CD4-positive, CD25-positive, alpha-beta regulatory T cell (primary cell): Measurements from ENCODE around the gene SUSD4. TPM values are rescaled to one million over a fixed set of nuclear protein-coding genes. Genes with fewer than 3 reads are reported as not detected.

Experiments used
- ATAC-seq, 2 donors: fragments of 150-1000 bp; cut with Tn5 transposase; one replicate each; pipeline ENCODE4 v1.10.0; 2021; ENCODE audit warnings: low read depth in 2 of 2, moderate number of reproducible peaks in 2 of 2, moderate library complexity in 1 of 2
- DNase-seq, 3 donors: peaks; one replicate each; pipeline versions ENCODE4 v3.0.0 to v3.0.0-alpha.2; 2012 to 2022; ENCODE audit warnings: mixed read lengths in 1 of 3
- H3K27ac ChIP-seq: one replicate; pipeline ENCODE4 v1.7.0; 2013; ENCODE audit warnings: mild to moderate bottlenecking, low read length; ENCODE audit not compliant: insufficient read depth, poor library complexity, severe bottlenecking
- H3K27me3 ChIP-seq: one replicate; pipeline ENCODE4 v1.7.0; 2013; ENCODE audit warnings: low read length; ENCODE audit not compliant: control insufficient read depth, insufficient read depth
- H3K36me3 ChIP-seq: one replicate; pipeline ENCODE4 v1.7.0; 2013; ENCODE audit warnings: mild to moderate bottlenecking, low read length, moderate library complexity; ENCODE audit not compliant: control insufficient read depth, insufficient read depth
- H3K4me1 ChIP-seq: 2 replicates; pipeline ENCODE4 v1.7.0; 2013; ENCODE audit warnings: mild to moderate bottlenecking, low read length; ENCODE audit not compliant: insufficient read depth, control insufficient read depth, poor library complexity, severe bottlenecking
- H3K4me3 ChIP-seq: one replicate; pipeline ENCODE4 v1.7.0; 2013; ENCODE audit warnings: low read depth, mild to moderate bottlenecking, low read length, moderate library complexity
- H3K9me3 ChIP-seq, 2 experiments: 1 replicate in 1 of 2; 2 replicates in 1 of 2; pipeline ENCODE4 v1.7.0; 2013; ENCODE audit warnings: low read length in 2 of 2, mild to moderate bottlenecking in 1 of 2, moderate library complexity in 1 of 2; ENCODE audit not compliant: control insufficient read depth in 2 of 2
- H3K27ac Mint-ChIP-seq, 3 donors: one replicate each; pipeline ENCODE4 v1.8.0; 2020 to 2022; ENCODE audit warnings: mild to moderate bottlenecking in 3 of 3, mixed read lengths in 3 of 3, moderate library complexity in 2 of 3
- H3K27me3 Mint-ChIP-seq: one replicate; pipeline ENCODE4 v1.8.0; 2022; ENCODE audit warnings: mild to moderate bottlenecking, mixed read lengths
- H3K36me3 Mint-ChIP-seq: one replicate; pipeline ENCODE4 v1.8.0; 2020; ENCODE audit warnings: mixed read lengths
- H3K4me1 Mint-ChIP-seq, 4 donors: one replicate each; pipeline ENCODE4 v1.8.0; 2020 to 2022; ENCODE audit warnings: mixed read lengths in 4 of 4, mild to moderate bottlenecking in 1 of 4
- H3K4me3 Mint-ChIP-seq, 4 donors: one replicate each; pipeline ENCODE4 v1.8.0; 2020 to 2022; ENCODE audit warnings: mild to moderate bottlenecking in 4 of 4, mixed read lengths in 4 of 4, moderate library complexity in 3 of 4
- H3K9me3 Mint-ChIP-seq, 7 donors: one replicate each; pipeline ENCODE4 v1.8.0; 2020 to 2022; ENCODE audit warnings: mixed read lengths in 7 of 7, mild to moderate bottlenecking in 3 of 7, moderate library complexity in 2 of 7
- polyA plus RNA-seq, 4 donors: library from polyadenylated mRNA; unstranded; fragments of 300-500 nt; fragmentation: Illumina TruSeq; gene quantifications; one replicate each; pipeline ENCODE4 v1.2.3, GENCODE V29; 2021
- total RNA-seq: library from RNA; stranded (reverse); gene quantifications from one replicate; pipeline ENCODE4 v1.2.3, GENCODE V29; 2022

Gene SUSD4
- total and polyA plus RNA-seq, 5 donors from 2014 or later, result 2.4 to 6.5 (median 5.0) TPM

DNA sequence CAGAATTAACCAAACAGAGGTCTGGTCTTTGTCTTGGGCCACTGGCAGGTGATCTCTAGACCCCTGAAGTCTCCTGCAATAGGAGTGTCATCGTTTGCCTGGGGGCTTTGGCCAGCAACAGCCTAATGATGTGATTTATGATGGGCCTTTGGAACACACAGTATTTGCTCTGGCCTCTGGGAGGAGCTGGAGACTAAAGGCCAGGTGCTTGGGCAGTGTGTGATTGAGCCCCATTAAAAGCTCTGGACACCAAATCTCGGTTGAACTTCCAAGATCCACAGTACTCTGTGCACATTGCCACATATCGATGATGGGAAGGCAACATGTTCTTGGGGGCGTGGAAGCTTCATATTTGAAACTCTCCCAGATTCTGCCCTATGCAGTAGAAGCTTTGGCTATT lies 188.9 kb downstream of the SUSD4 start:
- no peaks in the 10 kb centered on the region for H3K27me3 ChIP-seq
- H3K27ac ChIP-seq, result no peak overlapping the region
- H3K27ac Mint-ChIP-seq, result no peak overlapping the region
- H3K36me3 Mint-ChIP-seq, result no peaks in the 10 kb centered on the region
- peaks cover 0 to 13% (median 5%) of the 10 kb centered on the region in 4 donors for H3K4me1 Mint-ChIP-seq
- peaks cover 14% of the 10 kb centered on the region for H3K27me3 Mint-ChIP-seq
- DNase-seq, result no peak
- peaks cover 0 to 3% (median 0%) of the 10 kb centered on the region in 7 donors for H3K9me3 Mint-ChIP-seq
- no peaks in the 10 kb centered on the region for H3K4me1 ChIP-seq
- H3K4me3 Mint-ChIP-seq, result no peak overlapping the region
- no peak for ATAC-seq
- no peak overlapping the region for H3K4me3 ChIP-seq
- no peaks in the 10 kb centered on the region for H3K36me3 ChIP-seq
- no peaks in the 10 kb centered on the region for H3K9me3 ChIP-seq

Other genes with a start within 250 kb of the SUSD4 start
- gene TLR5, start 220.9 kb downstream of the SUSD4 start, total RNA-seq, result 0.84 TPM
- 1 to 10 TPM; 4.7 to 9.5 (median 6.2) TPM for gene TLR5, start 220.9 kb downstream of the SUSD4 start, polyA plus RNA-seq
- gene CCDC185, start 29.2 kb upstream of the SUSD4 start, total RNA-seq, result not detected
- gene CCDC185, start 29.2 kb upstream of the SUSD4 start, polyA plus RNA-seq, result not detected